Psoas muscle (tissue), 8 donors: ENCODE data around the gene LGR6. TPM values are rescaled to one million over a fixed set of nuclear protein-coding genes. Genes with fewer than 3 reads are reported as not detected.

Experiments used
- ATAC-seq, 4 donors: fragments of 200-7000 bp; cut with Tn5 transposase; one replicate each; pipeline ENCODE4 v1.9.1; 2020; ENCODE audit warnings: moderate library complexity in 3 of 4, mild to moderate bottlenecking in 2 of 4
- DNase-seq, 2 donors: peaks; one replicate each; pipeline ENCODE4 v3.0.0-alpha.2; 2020
- H3K27ac ChIP-seq: fragments of 200-600 bp; one replicate; pipeline ENCODE4 v1.8.0; 2022
- H3K27me3 ChIP-seq, 3 donors: fragments of 200-600 bp in 1 of 3; one replicate each; pipeline versions ENCODE4 v1.6.1 to v1.8.0; 2013 to 2022; ENCODE audit warnings: low read length in 2 of 3, mild to moderate bottlenecking in 2 of 3, moderate library complexity in 1 of 3; ENCODE audit not compliant: insufficient read depth in 3 of 3
- H3K36me3 ChIP-seq, 2 donors: fragments of 200-600 bp in 1 of 2; one replicate each; pipeline versions ENCODE4 v1.6.1 to v1.8.0; 2013 to 2022; ENCODE audit warnings: low read depth in 1 of 2, mild to moderate bottlenecking in 1 of 2, moderate library complexity in 1 of 2; ENCODE audit not compliant: insufficient read depth in 1 of 2
- H3K4me1 ChIP-seq: fragments of 200-600 bp; one replicate; pipeline ENCODE4 v1.8.0; 2022
- H3K4me3 ChIP-seq: fragments of 200-600 bp; one replicate; pipeline ENCODE4 v1.8.0; 2022; ENCODE audit warnings: mild to moderate bottlenecking
- H3K9me3 ChIP-seq: fragments of 200-600 bp; one replicate; pipeline ENCODE4 v1.8.0; 2022
- CTCF ChIP-seq: fragments of 200-600 bp; IDR thresholded peaks from one replicate; pipeline ENCODE4 v1.8.0; 2022; ENCODE audit warnings: antibody characterized with exemption
- WGBS, 3 donors: extraction: QIAGEN DNeasy Blood & Tissue Kit; methylation state at CpG; one replicate each; pipeline versions ENCODE4 v1.1.6 to v1.1.7; 2013; 5-methylcytosine and 5-hydroxymethylcytosine counted together
- intact Hi-C, 2 donors: fragments of 100-400 bp; cut with DNase I; formaldehyde crosslinking; loops; one replicate each; pipeline versions ENCODE4 v1.11.0 to v1.14.2; 2022
- polyA plus RNA-seq, 3 donors: library from polyadenylated mRNA; stranded (reverse); fragments of 200-250 nt; gene quantifications; one replicate each; pipeline ENCODE4 v1.2.3, GENCODE V29; 2013
- total RNA-seq, 4 donors: library from RNA; stranded (reverse); fragmentation: NEBNext Ultra II Directional in 2 of 4; extraction: Animal tissue kit (Norgen Biotek cat#: 25700) in 2 of 4; gene quantifications; one replicate each; pipeline versions ENCODE4 v1.2.1 to v1.2.4, GENCODE V29; 2021 to 2023
- donor health status: healthy with polysubstance abuse.
- donor health status: DM: no; HTN: no; CAD: no; lungs with moderate emphysema.
- donor health status: Bipolar disorder and iron deficiency.
- donor health status: healthy.
- donor health status: DM: yes; HTN: yes; CAD: no.
- donor health status: DM: no; HTN: no; CAD: no.
- donor health status: DM: no; HTN: no; CAD: no.
- donor health status: DM: yes; HTN: yes; CAD: no.

The LGR6 gene
- total and polyA plus RNA-seq, 7 donors: 0.12 to 0.20 (median 0.16) TPM; not detected in 3

DNA sequence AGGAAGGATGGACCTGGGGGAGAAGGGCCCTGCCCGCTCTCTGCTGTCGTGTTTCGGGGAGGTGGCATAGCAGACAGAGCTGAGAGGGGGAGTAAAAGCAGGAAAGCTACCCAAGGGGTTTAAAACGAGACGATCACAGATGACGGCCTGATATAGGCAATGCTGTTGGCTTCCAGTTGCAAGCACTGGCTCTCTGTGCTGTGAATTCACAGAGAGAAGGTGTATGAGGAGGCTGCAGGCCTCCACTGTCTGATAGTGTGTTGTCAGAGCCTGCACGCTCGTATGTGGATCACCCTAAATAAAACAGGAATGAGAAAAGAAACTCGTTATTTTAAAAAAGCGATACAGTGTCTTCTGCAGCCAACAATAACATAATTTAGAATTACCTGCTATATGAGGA lies 57.4 kb downstream of the LGR6 start:
- TF ChIP-seq CTCF: no peak
- H3K27me3 ChIP-seq: peaks cover 0 to 4% (median 0%) of the 10 kb centered on the region in 3 donors
- no peak for DNase-seq
- H3K4me3 ChIP-seq: no peak overlapping the region
- ATAC-seq: no peak
- WGBS, 3 donors: 80 to 87% (median 83%) methylated on average over 10 of the region's 10 CpGs
- H3K36me3 ChIP-seq: no peaks in the 10 kb centered on the region
- H3K9me3 ChIP-seq: no peaks in the 10 kb centered on the region
- H3K27ac ChIP-seq: no peak overlapping the region
- H3K4me1 ChIP-seq: no peaks in the 10 kb centered on the region
- intact Hi-C loops: no loop called here

DNA sequence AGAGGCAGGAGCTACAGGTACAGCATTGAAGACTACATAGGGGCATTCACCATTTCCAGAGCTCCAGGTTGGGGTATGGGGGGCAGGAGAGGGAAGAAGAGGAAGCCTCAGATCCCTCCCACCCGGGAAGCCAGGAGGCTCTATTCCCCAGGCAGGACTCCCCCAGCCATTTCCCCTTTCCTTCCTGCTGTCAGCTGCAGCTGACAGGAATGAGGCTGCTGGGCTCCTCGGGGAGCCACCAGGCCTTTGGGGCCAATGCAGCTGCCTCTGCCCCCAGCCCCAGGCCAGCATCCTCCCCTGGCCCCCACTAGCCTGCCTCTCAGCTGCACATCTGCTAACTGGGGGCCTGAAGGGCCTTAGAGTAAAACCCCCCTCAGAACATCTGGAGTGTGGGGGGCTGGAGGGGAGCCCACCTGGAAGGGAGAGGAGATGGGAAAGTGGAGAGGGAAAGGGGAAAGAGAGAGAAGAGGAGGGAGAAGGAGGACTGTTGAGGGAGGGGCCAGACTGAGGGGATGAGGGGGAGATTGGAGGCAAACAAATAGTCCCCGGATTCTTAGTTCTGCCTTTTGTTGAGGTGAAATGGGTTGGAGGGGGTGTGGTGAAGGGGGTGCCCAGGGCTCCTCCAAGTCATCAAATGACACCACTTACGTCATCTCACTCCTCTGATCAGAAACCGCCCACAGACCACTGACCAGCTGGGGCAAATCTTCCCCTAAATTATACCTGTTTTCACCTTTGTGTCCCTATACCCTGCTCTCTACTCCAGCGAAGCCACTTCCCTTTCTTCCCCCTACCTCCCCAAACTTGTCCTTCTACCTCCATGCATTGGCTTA lies 58.0 kb downstream of the LGR6 start:
- intact Hi-C loops: no loop called here
- no peak for TF ChIP-seq CTCF
- no peaks in the 10 kb centered on the region for H3K9me3 ChIP-seq

DNA sequence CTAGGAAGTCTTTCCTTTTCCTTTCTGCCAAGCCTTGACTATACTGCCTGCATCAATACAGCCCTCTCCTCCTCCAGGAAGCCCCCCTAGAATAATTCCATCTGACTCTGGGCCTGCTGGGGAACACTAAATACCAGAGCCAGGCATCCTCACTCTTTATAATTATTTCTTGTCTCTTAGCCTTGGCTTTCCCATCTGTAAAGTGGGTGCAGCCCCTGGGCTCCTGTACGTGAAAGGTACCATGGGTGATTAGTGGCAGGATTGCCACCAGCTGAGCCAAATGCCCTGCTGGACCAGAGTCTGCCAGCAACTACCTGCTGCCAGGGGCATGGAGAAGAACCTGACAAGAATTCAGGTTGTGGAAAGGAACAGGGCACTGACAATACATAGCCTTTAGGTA lies 58.7 kb downstream of the LGR6 start:
- TF ChIP-seq CTCF: no peak
- Histone ChIP-seq H3K9me3 (no peaks in the 10 kb centered on the region), H3K4me3 (no peak overlapping the region), H3K27me3 (peaks cover 0 to 4% (median 0%) of the 10 kb centered on the region in 3 donors), H3K4me1 (no peaks in the 10 kb centered on the region), H3K36me3 (no peaks in the 10 kb centered on the region), H3K27ac (no peak overlapping the region)
- WGBS, 3 donors: 84 to 91% (median 89%) methylated on average over 1 of the region's 1 CpG
- ATAC-seq: no peak
- intact Hi-C loops: no loop called here
- DNase-seq: no peak

More for the DNA sequence above, 58.0 kb downstream of the LGR6 start:
- Histone ChIP-seq H3K4me3 (no peak overlapping the region), H3K4me1 (no peaks in the 10 kb centered on the region), H3K36me3 (no peaks in the 10 kb centered on the region), H3K27me3 (peaks cover 0 to 4% (median 0%) of the 10 kb centered on the region in 3 donors), H3K27ac (no peak overlapping the region)
- 69 to 83% (median 79%) methylated on average over 5 to 6 of the region's 6 CpGs for WGBS, 3 donors
- DNase-seq (no peak), ATAC-seq (no peak)

DNA sequence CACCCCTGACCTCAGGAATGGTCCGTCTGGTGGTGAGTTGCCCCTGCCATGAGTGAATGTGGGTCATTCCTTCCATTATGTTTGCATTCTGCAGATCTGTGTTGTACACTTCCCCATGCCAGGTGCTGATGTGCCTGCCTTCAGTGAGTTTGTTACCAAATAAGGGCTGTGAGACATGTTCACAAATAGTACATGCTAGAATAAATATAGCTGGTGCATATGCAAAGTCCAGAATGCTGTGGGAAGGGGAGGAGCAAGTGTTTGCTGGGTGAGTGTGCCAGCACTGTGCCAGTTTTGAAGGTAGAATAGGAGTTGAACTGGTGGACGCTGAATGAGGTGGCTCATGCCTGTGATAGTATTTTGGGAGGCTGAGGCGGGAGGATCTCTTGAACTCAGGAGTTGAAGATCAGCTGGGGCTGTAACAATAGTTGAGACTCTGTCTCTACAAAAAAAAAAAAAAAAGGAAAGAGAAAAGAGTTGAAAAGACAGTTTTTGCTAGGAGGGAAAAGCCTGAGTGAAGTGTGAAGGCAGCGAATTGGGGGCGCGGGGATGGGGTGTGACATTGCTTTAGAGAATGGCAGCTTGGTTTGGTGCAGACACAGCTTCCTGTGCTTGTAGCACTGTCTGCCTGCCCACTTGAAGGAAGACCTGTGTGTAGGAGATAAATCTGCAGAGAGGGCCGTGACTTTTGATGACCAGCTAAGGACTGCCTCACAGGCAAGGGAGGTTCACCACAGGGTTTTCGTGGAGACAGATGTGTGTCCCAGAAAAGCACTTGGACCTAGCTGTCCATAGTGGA lies 61.1 kb downstream of the LGR6 start:
- Histone ChIP-seq H3K4me1 (no peaks in the 10 kb centered on the region), H3K27ac (no peak overlapping the region), H3K36me3 (no peaks in the 10 kb centered on the region), H3K4me3 (no peak overlapping the region), H3K27me3 (peaks cover 0 to 4% (median 0%) of the 10 kb centered on the region in 3 donors), H3K9me3 (no peaks in the 10 kb centered on the region)
- TF ChIP-seq CTCF: no peak
- ATAC-seq (peak in 1 of 4 donors; percentile 55), DNase-seq (no peak)
- intact Hi-C loops: no loop called here
- 81 to 85% (median 84%) methylated on average over 8 of the region's 8 CpGs for WGBS, 3 donors
